GM23338 (cell line): Measurements from ENCODE around the gene PBX3. TPM values are rescaled to one million over a fixed set of nuclear protein-coding genes. Genes with fewer than 3 reads are reported as not detected.

Experiments used
- ATAC-seq: fragments of 200-7000 bp; cut with Tn5 transposase; 3 replicates; pipeline ENCODE4 v1.9.1; 2020
- DNase-seq: peaks from one replicate; pipeline ENCODE4 v3.0.0-alpha.2; 2015; ENCODE audit warnings: low spot score
- H2AFZ ChIP-seq: fragments of 200-600 bp; sonication (generic); 2 replicates; pipeline ENCODE4 v1.8.0; 2016; ENCODE audit warnings: antibody characterized with exemption, mild to moderate bottlenecking, moderate library complexity
- H3F3A ChIP-seq: fragments of 200-600 bp; sonication (generic); replicated peaks from 2 replicates; pipeline ENCODE4 v1.8.0; 2017; ENCODE audit warnings: antibody characterized with exemption, mixed run types, low read depth
- H3K27ac ChIP-seq: fragments of 200-600 bp; sonication (generic); 2 replicates; pipeline ENCODE4 v1.6.1; 2016; ENCODE audit warnings: low read depth
- H3K27me3 ChIP-seq: fragments of 200-600 bp; sonication (generic); 2 replicates; pipeline ENCODE4 v1.8.0; 2016; ENCODE audit warnings: mild to moderate bottlenecking, mixed run types, moderate library complexity; ENCODE audit not compliant: insufficient read depth
- H3K36me3 ChIP-seq: fragments of 200-600 bp; sonication (generic); 2 replicates; pipeline ENCODE4 v1.8.0; 2016; ENCODE audit warnings: mild to moderate bottlenecking; ENCODE audit not compliant: insufficient read depth
- H3K4me1 ChIP-seq: fragments of 200-600 bp; sonication (generic); 2 replicates; pipeline ENCODE4 v1.8.0; 2016; ENCODE audit warnings: mild to moderate bottlenecking, moderate library complexity; ENCODE audit not compliant: insufficient read depth
- H3K4me2 ChIP-seq: fragments of 200-600 bp; sonication (generic); 2 replicates; pipeline ENCODE4 v1.7.1; 2017; ENCODE audit warnings: mixed run types
- H3K4me3 ChIP-seq: fragments of 200-600 bp; sonication (generic); 2 replicates; pipeline ENCODE4 v1.6.1; 2016; ENCODE audit warnings: mixed run types
- H3K79me2 ChIP-seq: fragments of 200-600 bp; sonication (generic); replicated peaks from 2 replicates; pipeline ENCODE4 v1.8.0; 2017; ENCODE audit warnings: mild to moderate bottlenecking; ENCODE audit not compliant: insufficient read depth
- H3K9me2 ChIP-seq: fragments of 200-600 bp; sonication (generic); 2 replicates; pipeline ENCODE4 v1.8.0; 2017; ENCODE audit not compliant: insufficient read depth
- H4K20me1 ChIP-seq: fragments of 200-600 bp; sonication (generic); replicated peaks from 2 replicates; pipeline ENCODE4 v1.8.0; 2017; ENCODE audit warnings: mild to moderate bottlenecking; ENCODE audit not compliant: insufficient read depth
- H3K27ac Mint-ChIP-seq: 2 replicates; pipeline ENCODE4 v1.8.0; 2020; ENCODE audit warnings: inconsistent platforms, mild to moderate bottlenecking, moderate library complexity, mixed read lengths
- H3K27me3 Mint-ChIP-seq: 3 replicates; pipeline ENCODE4 v1.8.0; 2022; ENCODE audit warnings: low read depth, mild to moderate bottlenecking, moderate library complexity, mixed read lengths, inconsistent platforms; ENCODE audit not compliant: insufficient read depth, poor library complexity
- H3K36me3 Mint-ChIP-seq: 3 replicates; pipeline ENCODE4 v1.8.0; 2021; ENCODE audit warnings: low read depth, mild to moderate bottlenecking, inconsistent platforms, moderate library complexity, mixed read lengths
- H3K4me1 Mint-ChIP-seq: 3 replicates; pipeline ENCODE4 v1.8.0; 2020; ENCODE audit warnings: mild to moderate bottlenecking, inconsistent platforms, mixed read lengths
- H3K4me3 Mint-ChIP-seq: 3 replicates; pipeline ENCODE4 v1.8.0; 2021; ENCODE audit warnings: moderate library complexity, mild to moderate bottlenecking, inconsistent platforms, mixed read lengths
- H3K9me3 Mint-ChIP-seq: 3 replicates; pipeline ENCODE4 v1.8.0; 2020; ENCODE audit warnings: moderate library complexity, mild to moderate bottlenecking, inconsistent platforms, mixed read lengths
- NANOG ChIP-seq: IDR thresholded peaks from 2 replicates; pipeline ENCODE4 v1.6.1; 2016; ENCODE audit warnings: antibody characterized with exemption, borderline replicate concordance
- POLR2AphosphoS5 ChIP-seq: IDR thresholded peaks from 2 replicates; pipeline ENCODE4 v1.6.1; 2016; ENCODE audit warnings: antibody characterized with exemption, low read depth
- ZNF114 ChIP-seq: fragments of 250-450 bp; sonication (Bioruptor Pico); IDR thresholded peaks from 2 replicates; pipeline ENCODE4 v1.5.0; 2020; ENCODE audit warnings: mild to moderate bottlenecking, moderate library complexity
- ZNF331 ChIP-seq: fragments of 250-450 bp; sonication (Bioruptor Pico); IDR thresholded peaks from 2 replicates; pipeline ENCODE4 v1.5.0; 2020; ENCODE audit warnings: low read depth, mild to moderate bottlenecking, moderate library complexity
- polyA plus RNA-seq: library from polyadenylated mRNA; unstranded; fragments of >200 nt; fragmentation: Nextera tagmentation; extraction: Ambion mirVana; gene quantifications from 2 replicates; pipeline ENCODE4 v1.2.1, GENCODE V29; 2016
- total RNA-seq: library from RNA; depleted of rRNA; stranded (reverse); fragments of >200 nt; shearing (Covaris generic); gene quantifications from 2 replicates; pipeline ENCODE4 v1.2.3, GENCODE V29; 2014
- TF ChIP-seq, protein P1 (sequence below): IDR thresholded peaks from 2 replicates; pipeline ENCODE4 v1.6.1; 2016; ENCODE audit warnings: antibody characterized with exemption
- TF ChIP-seq, protein P2 (sequence below): IDR thresholded peaks from one replicate; pipeline ENCODE4 v1.6.1; 2018; ENCODE audit warnings: antibody characterized with exemption; ENCODE audit not compliant: unreplicated experiment
- TF ChIP-seq, protein P3 (sequence below), 2 experiments: fragments of 200-600 bp in 1 of 2; sonication (generic) in 1 of 2; conservative IDR thresholded peaks; 2 replicates each; pipeline versions ENCODE4 v1.5.1 to v1.6.1; 2016 to 2017; ENCODE audit warnings: antibody characterized with exemption in 2 of 2, low read depth in 2 of 2, mild to moderate bottlenecking in 2 of 2, moderate library complexity in 1 of 2

The PBX3 gene
- total and polyA plus RNA-seq, 2 experiments from 2014 or later, result 28.9 to 50.5 TPM

DNA sequence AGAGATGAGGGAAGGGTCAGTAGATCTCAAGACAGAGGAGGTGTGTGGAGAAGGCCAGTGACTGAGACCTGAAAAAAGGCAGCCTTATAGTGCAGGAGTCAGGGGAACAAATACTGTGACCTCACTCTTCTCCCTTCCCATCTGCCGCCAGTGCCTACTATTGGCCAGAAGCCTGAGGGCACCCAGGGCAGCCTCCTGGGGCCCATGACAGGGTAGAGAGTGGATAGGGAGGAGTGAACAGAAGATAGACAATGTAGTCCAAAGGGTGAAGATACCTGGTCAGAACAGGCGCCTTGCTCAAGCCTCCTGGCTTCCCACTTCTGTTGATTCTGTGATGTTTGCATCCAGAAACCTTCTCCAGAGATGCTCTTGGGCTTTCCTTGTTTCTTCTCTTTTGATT lies 196.7 kb downstream of the PBX3 start:
- Histone ChIP-seq H3F3A (no peaks in the 10 kb centered on the region), H3K9me2 (no peaks in the 10 kb centered on the region), H4K20me1 (no peaks in the 10 kb centered on the region), H3K36me3 (no peaks in the 10 kb centered on the region), H3K4me2 (no peak overlapping the region), H2AFZ (no peak overlapping the region), H3K79me2 (no peaks in the 10 kb centered on the region), H3K27me3 (no peaks in the 10 kb centered on the region), H3K4me1 (0 out of 2 replicates have a peak, but pooled peaks cover under 1% of the 10 kb centered on the region), H3K4me3 (no peak overlapping the region), H3K27ac (no peak overlapping the region)
- Mint-ChIP-seq H3K9me3 (peaks cover 12% of the 10 kb centered on the region; the same call in 2 of the 3 replicates), H3K27ac (no peak overlapping the region), H3K4me1 (peaks cover under 1% of the 10 kb centered on the region; the same call in 1 of the 3 replicates), H3K36me3 (peaks cover 32% of the 10 kb centered on the region), H3K4me3 (no peak overlapping the region), H3K27me3 (no peaks in the 10 kb centered on the region)
- ATAC-seq (no peak), DNase-seq (no peak)
- TF ChIP-seq, protein P1, sequence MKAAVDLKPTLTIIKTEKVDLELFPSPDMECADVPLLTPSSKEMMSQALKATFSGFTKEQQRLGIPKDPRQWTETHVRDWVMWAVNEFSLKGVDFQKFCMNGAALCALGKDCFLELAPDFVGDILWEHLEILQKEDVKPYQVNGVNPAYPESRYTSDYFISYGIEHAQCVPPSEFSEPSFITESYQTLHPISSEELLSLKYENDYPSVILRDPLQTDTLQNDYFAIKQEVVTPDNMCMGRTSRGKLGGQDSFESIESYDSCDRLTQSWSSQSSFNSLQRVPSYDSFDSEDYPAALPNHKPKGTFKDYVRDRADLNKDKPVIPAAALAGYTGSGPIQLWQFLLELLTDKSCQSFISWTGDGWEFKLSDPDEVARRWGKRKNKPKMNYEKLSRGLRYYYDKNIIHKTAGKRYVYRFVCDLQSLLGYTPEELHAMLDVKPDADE, result no peak
- TF ChIP-seq, protein P2, sequence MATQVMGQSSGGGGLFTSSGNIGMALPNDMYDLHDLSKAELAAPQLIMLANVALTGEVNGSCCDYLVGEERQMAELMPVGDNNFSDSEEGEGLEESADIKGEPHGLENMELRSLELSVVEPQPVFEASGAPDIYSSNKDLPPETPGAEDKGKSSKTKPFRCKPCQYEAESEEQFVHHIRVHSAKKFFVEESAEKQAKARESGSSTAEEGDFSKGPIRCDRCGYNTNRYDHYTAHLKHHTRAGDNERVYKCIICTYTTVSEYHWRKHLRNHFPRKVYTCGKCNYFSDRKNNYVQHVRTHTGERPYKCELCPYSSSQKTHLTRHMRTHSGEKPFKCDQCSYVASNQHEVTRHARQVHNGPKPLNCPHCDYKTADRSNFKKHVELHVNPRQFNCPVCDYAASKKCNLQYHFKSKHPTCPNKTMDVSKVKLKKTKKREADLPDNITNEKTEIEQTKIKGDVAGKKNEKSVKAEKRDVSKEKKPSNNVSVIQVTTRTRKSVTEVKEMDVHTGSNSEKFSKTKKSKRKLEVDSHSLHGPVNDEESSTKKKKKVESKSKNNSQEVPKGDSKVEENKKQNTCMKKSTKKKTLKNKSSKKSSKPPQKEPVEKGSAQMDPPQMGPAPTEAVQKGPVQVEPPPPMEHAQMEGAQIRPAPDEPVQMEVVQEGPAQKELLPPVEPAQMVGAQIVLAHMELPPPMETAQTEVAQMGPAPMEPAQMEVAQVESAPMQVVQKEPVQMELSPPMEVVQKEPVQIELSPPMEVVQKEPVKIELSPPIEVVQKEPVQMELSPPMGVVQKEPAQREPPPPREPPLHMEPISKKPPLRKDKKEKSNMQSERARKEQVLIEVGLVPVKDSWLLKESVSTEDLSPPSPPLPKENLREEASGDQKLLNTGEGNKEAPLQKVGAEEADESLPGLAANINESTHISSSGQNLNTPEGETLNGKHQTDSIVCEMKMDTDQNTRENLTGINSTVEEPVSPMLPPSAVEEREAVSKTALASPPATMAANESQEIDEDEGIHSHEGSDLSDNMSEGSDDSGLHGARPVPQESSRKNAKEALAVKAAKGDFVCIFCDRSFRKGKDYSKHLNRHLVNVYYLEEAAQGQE, result no peak

DNA sequence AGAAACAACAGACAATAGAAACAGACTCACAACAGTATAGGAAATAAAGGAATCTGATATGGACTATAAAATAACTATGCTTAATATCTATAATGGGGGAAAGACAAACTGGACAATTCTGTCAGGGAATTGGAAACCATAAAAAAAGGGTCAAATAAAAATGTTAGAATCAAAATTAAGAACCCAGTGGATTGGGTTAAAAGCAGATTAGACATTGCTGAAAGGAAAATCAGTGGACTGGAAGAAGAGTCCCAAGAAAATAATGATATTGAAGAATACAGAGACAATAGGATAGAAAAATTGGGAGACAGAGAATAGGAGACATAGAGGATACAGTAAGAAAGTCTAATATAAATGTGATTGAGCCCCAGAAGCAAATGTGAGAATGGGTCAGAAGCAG lies 199.2 kb downstream of the PBX3 start:
- no peak overlapping the region for H3K4me3 Mint-ChIP-seq
- Histone ChIP-seq H4K20me1 (no peaks in the 10 kb centered on the region), H3K27ac (no peak overlapping the region), H3K9me2 (no peaks in the 10 kb centered on the region), H3F3A (no peaks in the 10 kb centered on the region), H3K79me2 (no peaks in the 10 kb centered on the region), H3K36me3 (no peaks in the 10 kb centered on the region), H3K4me2 (no peak overlapping the region), H3K4me3 (no peak overlapping the region), H3K27me3 (no peaks in the 10 kb centered on the region), H2AFZ (no peak overlapping the region), H3K4me1 (peaks cover 17% of the 10 kb centered on the region; the same call in 1 of the 2 replicates)
- peaks cover 20% of the 10 kb centered on the region; the same call in 2 of the 3 replicates for H3K4me1 Mint-ChIP-seq
- H3K27ac Mint-ChIP-seq, result no peak overlapping the region
- TF ChIP-seq ZNF331 (CRISPR knock-in tag), result no peak
- TF ChIP-seq, protein P2, result no peak
- no peak for TF ChIP-seq POLR2AphosphoS5
- no peak for TF ChIP-seq NANOG
- TF ChIP-seq, protein P3, sequence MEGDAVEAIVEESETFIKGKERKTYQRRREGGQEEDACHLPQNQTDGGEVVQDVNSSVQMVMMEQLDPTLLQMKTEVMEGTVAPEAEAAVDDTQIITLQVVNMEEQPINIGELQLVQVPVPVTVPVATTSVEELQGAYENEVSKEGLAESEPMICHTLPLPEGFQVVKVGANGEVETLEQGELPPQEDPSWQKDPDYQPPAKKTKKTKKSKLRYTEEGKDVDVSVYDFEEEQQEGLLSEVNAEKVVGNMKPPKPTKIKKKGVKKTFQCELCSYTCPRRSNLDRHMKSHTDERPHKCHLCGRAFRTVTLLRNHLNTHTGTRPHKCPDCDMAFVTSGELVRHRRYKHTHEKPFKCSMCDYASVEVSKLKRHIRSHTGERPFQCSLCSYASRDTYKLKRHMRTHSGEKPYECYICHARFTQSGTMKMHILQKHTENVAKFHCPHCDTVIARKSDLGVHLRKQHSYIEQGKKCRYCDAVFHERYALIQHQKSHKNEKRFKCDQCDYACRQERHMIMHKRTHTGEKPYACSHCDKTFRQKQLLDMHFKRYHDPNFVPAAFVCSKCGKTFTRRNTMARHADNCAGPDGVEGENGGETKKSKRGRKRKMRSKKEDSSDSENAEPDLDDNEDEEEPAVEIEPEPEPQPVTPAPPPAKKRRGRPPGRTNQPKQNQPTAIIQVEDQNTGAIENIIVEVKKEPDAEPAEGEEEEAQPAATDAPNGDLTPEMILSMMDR (conservative IDR thresholded peaks at IDR 0.05; ENCODE audit: low read depth in 2 of 2), result no peak
- no peak for TF ChIP-seq ZNF114 (CRISPR knock-in tag)
- H3K27me3 Mint-ChIP-seq, result no peaks in the 10 kb centered on the region
- peaks cover 29% of the 10 kb centered on the region for H3K36me3 Mint-ChIP-seq
- ATAC-seq, result no peak
- DNase-seq, result no peak
- peaks cover 12% of the 10 kb centered on the region; the same call in 2 of the 3 replicates for H3K9me3 Mint-ChIP-seq
